GM12873 (cell line): Measurements from ENCODE around the gene SHANK3.

ENCODE experiments used
- TF ChIP-seq, protein P1 (sequence below): IDR thresholded peaks from 2 replicates; pipeline ENCODE4 v1.5.1; 2012; ENCODE audit warnings: low read depth, mild to moderate bottlenecking, moderate library complexity, low read length, control low read depth; ENCODE audit not compliant: insufficient read depth; ENCODE audit errors: missing control alignments

Gene SHANK3

DNA sequence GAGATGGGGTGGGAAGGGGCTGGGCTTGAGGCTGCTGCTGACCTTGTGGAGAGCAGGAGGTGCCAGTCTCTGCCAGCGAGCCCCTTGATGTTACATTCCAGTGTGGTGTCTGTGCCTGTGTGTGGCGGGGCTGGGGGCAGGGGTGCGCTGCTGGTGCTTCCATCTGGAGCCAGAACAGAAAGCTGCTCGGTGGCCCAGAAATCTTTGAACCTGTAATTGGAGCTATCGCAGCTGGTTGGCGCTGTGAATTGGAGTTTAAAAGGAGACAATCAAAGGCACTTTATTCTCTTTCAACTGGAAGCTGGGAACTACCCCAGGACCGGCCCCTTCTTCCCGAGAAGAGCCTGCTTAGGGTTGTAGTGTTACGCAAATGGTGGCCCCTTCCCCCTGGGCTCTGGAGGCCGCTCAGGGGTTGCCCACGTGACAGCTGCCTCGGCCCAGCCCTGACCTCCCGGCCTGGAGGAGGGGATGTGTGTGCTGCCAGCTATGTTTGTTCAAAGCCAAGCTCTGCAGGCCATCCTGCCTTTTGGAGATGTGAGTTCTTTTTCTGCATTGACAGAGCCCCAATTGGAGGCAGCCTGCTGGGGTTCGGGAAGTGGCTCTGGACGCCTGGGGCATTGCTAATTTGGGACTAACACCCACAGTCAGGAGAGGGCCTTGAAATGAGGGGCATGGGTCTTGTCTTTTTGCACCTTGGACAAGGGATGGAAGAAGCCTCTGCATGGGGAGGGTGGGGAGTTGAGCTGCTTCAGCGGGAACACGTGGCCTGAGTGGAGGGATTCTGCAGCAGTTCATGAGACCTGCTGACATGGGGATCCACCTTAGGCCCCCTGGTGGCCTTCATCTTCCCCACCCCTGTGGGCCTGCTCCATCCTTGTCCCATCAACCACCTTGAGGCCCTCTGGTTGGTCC, 30.7 kb upstream of the SHANK3 start:
- TF ChIP-seq, protein P1, sequence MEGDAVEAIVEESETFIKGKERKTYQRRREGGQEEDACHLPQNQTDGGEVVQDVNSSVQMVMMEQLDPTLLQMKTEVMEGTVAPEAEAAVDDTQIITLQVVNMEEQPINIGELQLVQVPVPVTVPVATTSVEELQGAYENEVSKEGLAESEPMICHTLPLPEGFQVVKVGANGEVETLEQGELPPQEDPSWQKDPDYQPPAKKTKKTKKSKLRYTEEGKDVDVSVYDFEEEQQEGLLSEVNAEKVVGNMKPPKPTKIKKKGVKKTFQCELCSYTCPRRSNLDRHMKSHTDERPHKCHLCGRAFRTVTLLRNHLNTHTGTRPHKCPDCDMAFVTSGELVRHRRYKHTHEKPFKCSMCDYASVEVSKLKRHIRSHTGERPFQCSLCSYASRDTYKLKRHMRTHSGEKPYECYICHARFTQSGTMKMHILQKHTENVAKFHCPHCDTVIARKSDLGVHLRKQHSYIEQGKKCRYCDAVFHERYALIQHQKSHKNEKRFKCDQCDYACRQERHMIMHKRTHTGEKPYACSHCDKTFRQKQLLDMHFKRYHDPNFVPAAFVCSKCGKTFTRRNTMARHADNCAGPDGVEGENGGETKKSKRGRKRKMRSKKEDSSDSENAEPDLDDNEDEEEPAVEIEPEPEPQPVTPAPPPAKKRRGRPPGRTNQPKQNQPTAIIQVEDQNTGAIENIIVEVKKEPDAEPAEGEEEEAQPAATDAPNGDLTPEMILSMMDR = peak; percentile 29

DNA sequence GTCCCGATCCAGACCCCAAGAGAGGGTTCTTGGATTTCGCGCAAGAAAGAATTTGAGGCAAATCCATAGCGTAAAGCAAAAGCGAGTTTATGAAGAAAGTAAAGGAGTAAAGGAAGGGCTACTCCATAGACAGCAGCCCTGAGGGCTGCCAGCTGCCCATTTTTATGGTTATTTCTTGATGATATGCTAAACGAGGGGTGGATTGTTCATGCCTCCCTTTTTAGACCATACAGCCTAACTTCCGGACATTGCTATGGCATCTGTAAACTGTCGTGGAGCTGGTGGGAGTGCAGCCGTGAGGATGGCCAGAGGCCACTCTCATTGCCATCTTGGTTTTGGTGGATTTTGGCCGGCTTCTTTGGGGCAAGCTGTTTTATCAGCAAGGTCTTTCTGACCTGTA, 19.4 kb upstream of the SHANK3 start:
- TF ChIP-seq, protein P1 = no peak

- TF ChIP-seq, protein P1 = no peak
Observed at GRCh38 chr22:50656122-50657070, 16.2 kb upstream of the SHANK3 start.

DNA sequence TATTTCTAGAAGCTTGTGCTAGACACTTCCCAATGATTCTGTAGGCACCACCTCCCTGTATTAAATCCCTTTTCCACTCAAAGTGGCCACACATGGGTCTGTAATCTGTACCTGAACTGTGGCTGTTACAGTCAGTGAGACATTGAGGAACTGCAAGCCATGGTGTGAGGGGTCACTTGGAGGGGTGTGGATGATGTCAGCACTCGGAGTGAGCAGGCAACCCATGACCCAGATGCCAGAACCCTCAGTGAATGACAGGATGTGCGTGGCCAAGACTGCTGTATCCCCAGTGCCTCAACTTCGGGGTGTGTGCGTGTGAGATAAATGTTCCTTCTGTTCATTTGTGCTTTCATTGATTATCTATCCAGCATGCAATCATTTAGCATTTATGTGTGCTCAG, 14.7 kb upstream of the SHANK3 start:
- TF ChIP-seq, protein P1 = no peak

- TF ChIP-seq, protein P1 = no peak
Observed at GRCh38 chr22:50660306-50660705, 12.3 kb upstream of the SHANK3 start.

DNA sequence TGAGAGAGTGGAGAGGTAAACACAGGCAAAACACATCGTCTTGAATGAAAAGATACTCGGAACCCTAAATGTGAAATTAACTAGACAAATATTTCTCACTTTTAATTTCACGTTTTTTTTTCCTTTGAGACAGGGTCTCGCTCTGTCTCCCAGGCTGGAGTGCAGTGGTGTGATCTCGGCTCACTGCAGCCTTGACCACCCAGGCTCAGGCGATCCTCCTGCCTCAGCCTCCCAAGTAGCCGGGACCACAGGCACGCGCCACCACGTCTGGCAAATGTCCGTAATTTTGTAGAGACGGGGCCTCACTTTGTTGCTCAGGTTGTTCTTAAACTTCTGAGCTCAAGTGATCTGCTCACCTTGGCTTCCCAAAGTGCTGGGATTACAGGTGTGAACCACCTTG, 7.4 kb upstream of the SHANK3 start:
- TF ChIP-seq, protein P1 = no peak

DNA sequence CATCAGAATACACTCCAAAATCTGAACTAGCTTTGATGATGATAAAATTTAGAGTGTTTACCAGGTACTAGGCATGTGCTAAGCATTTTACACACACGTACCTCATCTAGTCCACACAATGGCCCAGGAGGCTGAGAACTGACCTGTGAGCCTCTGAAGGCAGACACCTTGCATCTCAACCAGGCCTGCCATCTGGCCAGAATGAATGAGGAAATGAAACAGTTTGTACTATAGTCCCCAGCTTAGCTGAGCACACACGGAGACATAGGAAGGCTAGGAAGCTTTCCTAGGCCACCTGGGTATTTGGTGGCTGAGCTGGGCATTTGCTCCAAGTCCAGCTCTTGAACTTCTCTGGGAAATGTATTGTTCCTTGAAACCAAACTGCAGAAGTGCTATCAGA, 6.9 kb upstream of the SHANK3 start:
- TF ChIP-seq, protein P1 = no peak
